GM12878 (cell line): ENCODE measurements around the gene SLC2A9. TPM values are rescaled to one million over a fixed set of nuclear protein-coding genes. Genes with fewer than 3 reads are reported as not detected.

Source experiments
- ATAC-seq: fragments of 200-7000 bp; cut with Tn5 transposase; 3 replicates; pipeline ENCODE4 v1.9.1; 2020; ENCODE audit warnings: mild to moderate bottlenecking, moderate library complexity
- BruUV-seq: library from RNA; stranded (reverse); fragments of 400-500 nt; replicated peaks from 2 replicates; lab custom pipeline; 2021; lab: Mats Ljungman, UMichigan
- CTCF ChIA-PET: fragments of 300-600 bp; sonication (Branson Sonifier 250); formaldehyde crosslinking; extraction: SDS; loops from one replicate; lab custom pipeline; 2021; ENCODE audit warnings: inconsistent platforms; lab: Yijun Ruan, JAX
- POLR2A ChIA-PET: fragments of 350-600 bp; formaldehyde crosslinking; extraction: SDS; loops from one replicate; lab custom pipeline; 2021; ENCODE audit warnings: inconsistent platforms; lab: Charles Lee
- RAD21 ChIA-PET: fragments of 300-600 bp; sonication (Branson Sonifier 250); formaldehyde crosslinking; loops from one replicate; lab custom pipeline; 2023; ENCODE audit warnings: antibody characterized with exemption; ENCODE audit not compliant: unreplicated experiment; lab: Charles Lee
- SMC1A ChIA-PET: fragments of 300-600 bp; sonication (Branson Sonifier 250); formaldehyde crosslinking; loops from one replicate; lab custom pipeline; 2023; ENCODE audit not compliant: unreplicated experiment, uncharacterized antibody; lab: Charles Lee
- DNase-seq: peaks from one replicate; pipeline ENCODE4 v3.0.0-alpha.2; 2011; ENCODE audit warnings: low read depth, low spot score
- FAIRE-seq: peaks from 3 replicates; lab custom pipeline; 2011; peaks lifted over from hg19 to GRCh38; lab: Jason Lieb, UNC
- H2AFZ ChIP-seq: 2 replicates; pipeline ENCODE4 v1.6.0; 2011; ENCODE audit warnings: low read depth, low read length, control low read depth; ENCODE audit not compliant: control insufficient read depth
- H3K27ac ChIP-seq: 2 replicates; pipeline ENCODE4 v1.5.1; 2011; ENCODE audit warnings: control low read depth; ENCODE audit not compliant: control insufficient read depth, insufficient read depth
- H3K27me3 ChIP-seq, 2 experiments: replicated peaks in 1 of 2; 2 replicates each; pipeline versions ENCODE4 v1.6.0 to v1.6.1; 2011; ENCODE audit warnings: low read length in 1 of 2; ENCODE audit not compliant: control insufficient read depth in 2 of 2, insufficient read depth in 2 of 2
- H3K36me3 ChIP-seq, 2 experiments: 2 replicates each; pipeline ENCODE4 v1.5.1; 2011; ENCODE audit warnings: low read length in 1 of 2; ENCODE audit not compliant: control insufficient read depth in 2 of 2, insufficient read depth in 2 of 2
- H3K4me1 ChIP-seq: 2 replicates; pipeline ENCODE4 v1.6.1; 2011; ENCODE audit warnings: mild to moderate bottlenecking, low read length, moderate library complexity, mixed read lengths; ENCODE audit not compliant: control insufficient read depth, insufficient read depth
- H3K4me2 ChIP-seq: 2 replicates; pipeline ENCODE4 v1.6.0; 2011; ENCODE audit warnings: control low read depth; ENCODE audit not compliant: control insufficient read depth, insufficient read depth
- H3K4me3 ChIP-seq: fragments of 200-600 bp; sonication (generic); 2 replicates; pipeline ENCODE4 v1.5.1; 2016
- H3K79me2 ChIP-seq: 2 replicates; pipeline ENCODE4 v1.6.0; 2011; ENCODE audit warnings: low read length; ENCODE audit not compliant: control insufficient read depth, insufficient read depth
- H3K9ac ChIP-seq: 2 replicates; pipeline ENCODE4 v1.8.0; 2011; ENCODE audit warnings: low read length, control low read depth, mixed read lengths; ENCODE audit not compliant: control insufficient read depth, insufficient read depth
- H3K9me3 ChIP-seq: replicated peaks from 3 replicates; pipeline ENCODE4 v1.5.1; 2011; ENCODE audit warnings: mild to moderate bottlenecking, low read length; ENCODE audit not compliant: control insufficient read depth, insufficient read depth
- H4K20me1 ChIP-seq: 2 replicates; pipeline ENCODE4 v1.6.0; 2011; ENCODE audit not compliant: control insufficient read depth, insufficient read depth
- ASH2L ChIP-seq: fragments of 300-600, 200-600 bp; sonication (generic); IDR thresholded peaks from 2 replicates; pipeline ENCODE4 v1.6.1; 2017; ENCODE audit warnings: low read depth, mild to moderate bottlenecking, borderline replicate concordance
- BCL11A ChIP-seq: IDR thresholded peaks from 2 replicates; pipeline ENCODE4 v1.6.1; 2011; ENCODE audit warnings: low read depth, low read length
- BRCA1 ChIP-seq: IDR thresholded peaks from 2 replicates; pipeline ENCODE4 v1.6.1; 2011; ENCODE audit warnings: low read depth, low read length, improper control_type of control experiment
- MYB ChIP-seq: fragments of 150-350 bp; IDR thresholded peaks from 2 replicates; pipeline ENCODE4 v1.6.1; 2014; ENCODE audit warnings: mild to moderate bottlenecking, low read depth, low read length, borderline replicate concordance
- WGBS: methylation state at CpG from one replicate; pipeline ENCODE4 v1.1.6; 2016; ENCODE audit warnings: low lambda C conversion rate; ENCODE audit not compliant: insufficient replicate concordance, insufficient coverage; ENCODE audit errors: missing lambda C conversion rate; 5-methylcytosine and 5-hydroxymethylcytosine counted together
- in situ Hi-C: fragments of 300-500 bp; cut with MboI; formaldehyde crosslinking; loops from 9 replicates; pipeline ENCODE4 v1.14.3; 2018; ENCODE audit warnings: mixed read lengths
- intact Hi-C: fragments of 100-400 bp; cut with micrococcal nuclease; formaldehyde crosslinking; loops from one replicate; pipeline ENCODE4 v1.14.2; 2022; ENCODE audit not compliant: unreplicated experiment
- polyA plus RNA-seq, 11 experiments: library from polyadenylated mRNA; depleted of rRNA in 4 of 11; unstranded in 6 of 11; stranded (reverse) in 5 of 11; fragments of >200 nt; fragmentation: Nextera tagmentation in 4 of 11; fragmentation: Illumina TruSeq in 1 of 11; extraction: Ambion mirVana in 4 of 11; extraction: Trizol in 1 of 11; gene quantifications; 1 replicate in 1 of 11; 2 replicates in 10 of 11; pipeline versions ENCODE4 v1.2.1 to v1.2.3, GENCODE V29; 2011 to 2016; ENCODE audit warnings: inconsistent platforms in 2 of 11, missing spikeins in 2 of 11, low read depth in 1 of 11
- total RNA-seq, 4 experiments: library from RNA; depleted of rRNA in 3 of 4; stranded (reverse); fragments of >200 nt in 3 of 4; fragmentation: Illumina TruSeq in 1 of 4; extraction: Trizol in 1 of 4; gene quantifications; 2 replicates each; pipeline versions ENCODE4 v1.2.1 to v1.2.3, GENCODE V29; 2013 to 2021
- TF ChIP-seq, protein P1 (sequence below): IDR thresholded peaks from 2 replicates; pipeline ENCODE4 v1.6.1; 2011; ENCODE audit warnings: mild to moderate bottlenecking, low read depth, low read length, moderate library complexity; ENCODE audit not compliant: insufficient replicate concordance
- TF ChIP-seq, protein P2 (sequence below): IDR thresholded peaks from 2 replicates; pipeline ENCODE4 v1.6.1; 2012; ENCODE audit warnings: low read length, inconsistent platforms

Gene SLC2A9
- total and polyA plus RNA-seq, 10 of the 15 experiments (the other 5 are each of a cell fraction or from before 2014, with no cell fraction given) = 0.28 to 2.8 (median 1.2) TPM

DNA sequence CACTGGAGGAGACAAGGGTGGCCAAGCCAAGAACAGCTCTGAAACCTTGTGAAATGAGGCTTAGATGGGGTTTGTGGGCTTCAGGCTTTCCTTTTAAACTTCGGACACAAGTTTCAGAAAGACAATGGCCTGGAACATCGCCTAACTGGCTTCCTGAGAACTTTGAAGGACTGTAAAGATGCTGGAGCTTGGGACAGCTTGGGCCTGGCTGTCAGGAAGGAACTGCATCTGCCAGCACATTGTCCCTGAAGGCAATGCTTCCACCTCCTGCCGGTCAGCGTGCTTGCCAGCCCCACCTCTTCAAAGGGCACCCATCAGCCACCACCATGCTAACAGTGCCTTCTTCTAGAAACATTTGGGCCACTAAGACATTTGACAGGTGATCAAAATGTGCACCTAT lies 132.0 kb downstream of the SLC2A9 start:
- H3K36me3 ChIP-seq = no peaks in the 10 kb centered on the region
- ATAC-seq (no peak), DNase-seq (no peak), FAIRE-seq (no peak)
- 36% methylated on average over 4 of the region's 4 CpGs for WGBS
- in situ Hi-C loops = no loop called here
- intact Hi-C loops = no loop called here
- H3K9me3 ChIP-seq = no peaks in the 10 kb centered on the region
- H3K4me3 ChIP-seq = no peak overlapping the region
- RAD21 ChIA-PET = no interaction called here
- H3K79me2 ChIP-seq = no peaks in the 10 kb centered on the region
- H3K27me3 ChIP-seq = no peaks in the 10 kb centered on the region
- SMC1A ChIA-PET = interaction anchor here (1.2 kb wide), 1 partner anchor 81 kb away, joined by 4 read pairs; no protein-coding TSS in a partner anchor
- CTCF ChIA-PET = interaction anchor here (1.1 to 2.0 kb wide), 4 partner anchors 8 to 130 kb away, joined by 3 to 7 read pairs (median 4); no protein-coding TSS in a partner anchor
- H3K4me1 ChIP-seq = no peaks in the 10 kb centered on the region
- H2AFZ ChIP-seq = no peak overlapping the region
- POLR2A ChIA-PET = no interaction called here
- TF ChIP-seq, protein P1, sequence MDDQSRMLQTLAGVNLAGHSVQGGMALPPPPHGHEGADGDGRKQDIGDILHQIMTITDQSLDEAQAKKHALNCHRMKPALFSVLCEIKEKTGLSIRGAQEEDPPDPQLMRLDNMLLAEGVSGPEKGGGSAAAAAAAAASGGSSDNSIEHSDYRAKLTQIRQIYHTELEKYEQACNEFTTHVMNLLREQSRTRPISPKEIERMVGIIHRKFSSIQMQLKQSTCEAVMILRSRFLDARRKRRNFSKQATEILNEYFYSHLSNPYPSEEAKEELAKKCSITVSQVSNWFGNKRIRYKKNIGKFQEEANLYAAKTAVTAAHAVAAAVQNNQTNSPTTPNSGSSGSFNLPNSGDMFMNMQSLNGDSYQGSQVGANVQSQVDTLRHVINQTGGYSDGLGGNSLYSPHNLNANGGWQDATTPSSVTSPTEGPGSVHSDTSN = no peak
- TF ChIP-seq BRCA1 = no peak
- TF ChIP-seq ASH2L = no peak
- TF ChIP-seq BCL11A = no peak
- TF ChIP-seq MYB = no peak
- TF ChIP-seq, protein P2, sequence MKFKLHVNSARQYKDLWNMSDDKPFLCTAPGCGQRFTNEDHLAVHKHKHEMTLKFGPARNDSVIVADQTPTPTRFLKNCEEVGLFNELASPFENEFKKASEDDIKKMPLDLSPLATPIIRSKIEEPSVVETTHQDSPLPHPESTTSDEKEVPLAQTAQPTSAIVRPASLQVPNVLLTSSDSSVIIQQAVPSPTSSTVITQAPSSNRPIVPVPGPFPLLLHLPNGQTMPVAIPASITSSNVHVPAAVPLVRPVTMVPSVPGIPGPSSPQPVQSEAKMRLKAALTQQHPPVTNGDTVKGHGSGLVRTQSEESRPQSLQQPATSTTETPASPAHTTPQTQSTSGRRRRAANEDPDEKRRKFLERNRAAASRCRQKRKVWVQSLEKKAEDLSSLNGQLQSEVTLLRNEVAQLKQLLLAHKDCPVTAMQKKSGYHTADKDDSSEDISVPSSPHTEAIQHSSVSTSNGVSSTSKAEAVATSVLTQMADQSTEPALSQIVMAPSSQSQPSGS = no peak
- TF ChIP-seq, all 136 proteins: peak for 0
- BruUV-seq = no TSS peak
- Histone ChIP-seq H3K27ac (no peak overlapping the region), H3K9ac (no peak overlapping the region), H3K4me2 (no peak overlapping the region), H4K20me1 (no peaks in the 10 kb centered on the region)
